Measurements from ENCODE around the gene ADAT1. TPM values are rescaled to one million over a fixed set of nuclear protein-coding genes. Genes with fewer than 3 reads are reported as not detected.

Gene ADAT1
- total RNA-seq (2014; rRNA removed; shearing (Covaris generic)) = 79.7 and 81.1 TPM in 2 replicates

GRCh38 chr16:75622761-75623605 lies at the start of gene ADAT1:
Gene ADAT1 (minus strand): TSS chr16:75623281. CDS start chr16:75620799, 2,482 bp downstream.
- DNase-seq (ENCODE audit: low spot score) = peak; percentile 96

DNA sequence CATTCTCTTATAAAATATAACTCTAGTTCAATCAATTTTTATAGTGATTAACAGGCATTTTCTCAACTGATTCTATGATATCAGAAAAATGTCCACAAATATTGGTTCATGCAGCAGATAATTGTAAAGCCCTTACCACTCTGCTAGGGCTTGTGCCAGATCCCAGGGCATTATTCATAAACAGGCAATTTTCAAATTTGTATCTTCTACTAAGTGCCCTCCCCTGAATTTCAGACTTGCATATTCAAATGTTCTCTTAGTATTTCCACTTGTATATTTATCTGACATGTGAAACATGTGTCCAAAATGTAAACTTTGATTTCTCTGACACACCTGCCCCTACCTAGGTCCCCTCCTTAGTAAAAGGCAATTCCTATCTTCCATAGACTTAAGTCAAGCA lies 44.4 kb upstream of the ADAT1 start:
- DNase-seq (ENCODE audit: low spot score) = no peak

DNA sequence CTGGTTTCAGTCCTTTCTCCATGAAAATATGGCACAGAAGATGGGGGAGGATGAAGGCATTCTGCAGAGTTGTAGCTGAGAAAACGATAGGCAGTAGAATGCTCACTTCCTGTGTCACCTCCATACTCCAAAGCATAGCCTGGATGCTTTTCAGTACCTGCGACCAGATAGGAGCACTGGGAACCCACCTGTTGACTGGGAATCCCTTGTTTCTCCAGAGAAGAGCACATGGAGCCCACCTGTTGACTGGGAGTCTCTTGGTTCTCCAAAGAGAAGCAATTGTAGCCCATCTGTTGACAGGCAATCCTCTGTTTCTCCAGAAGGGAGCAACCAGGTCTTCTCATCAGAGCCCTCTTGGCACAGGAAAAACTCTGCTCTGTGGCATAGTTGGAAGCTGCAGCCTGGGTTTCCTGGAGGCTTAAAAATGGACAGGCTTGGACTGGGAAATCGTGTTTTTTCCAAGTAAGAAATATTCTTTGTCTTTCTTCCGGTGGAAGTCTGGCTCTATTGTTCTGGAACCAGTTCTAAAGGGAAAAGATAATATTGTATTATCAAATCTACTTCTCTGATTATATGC lies 37.7 kb upstream of the ADAT1 start:
- no peak for DNase-seq (ENCODE audit: low spot score)

- no peak for DNase-seq (ENCODE audit: low spot score)
Measured at GRCh38 chr16:75660321-75660720, 37.2 kb upstream of the ADAT1 start.

DNA sequence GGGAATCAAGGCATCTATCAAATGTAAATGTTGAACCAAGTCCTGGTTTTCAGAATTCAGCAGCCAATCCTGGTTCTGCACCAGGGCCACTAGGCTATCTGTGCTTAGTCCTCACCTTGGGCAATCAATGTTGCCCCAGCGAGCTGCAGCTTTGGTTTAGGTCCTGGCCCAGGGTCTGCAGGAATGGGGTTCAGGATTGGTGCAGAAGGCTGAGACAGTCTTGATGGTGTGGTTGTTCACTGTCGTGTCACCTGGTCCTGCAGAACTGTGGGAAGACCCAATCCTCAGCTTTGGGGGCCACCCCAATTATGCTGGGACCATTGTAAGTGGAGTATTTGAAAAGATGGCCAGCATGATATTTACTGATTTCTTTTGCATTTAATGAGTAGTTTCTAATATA lies 35.1 kb upstream of the ADAT1 start:
- no peak for DNase-seq (ENCODE audit: low spot score)

GRCh38 chr16:75653922-75654321 lies 30.8 kb upstream of the ADAT1 start:
- no peak for DNase-seq (ENCODE audit: low spot score)

DNA sequence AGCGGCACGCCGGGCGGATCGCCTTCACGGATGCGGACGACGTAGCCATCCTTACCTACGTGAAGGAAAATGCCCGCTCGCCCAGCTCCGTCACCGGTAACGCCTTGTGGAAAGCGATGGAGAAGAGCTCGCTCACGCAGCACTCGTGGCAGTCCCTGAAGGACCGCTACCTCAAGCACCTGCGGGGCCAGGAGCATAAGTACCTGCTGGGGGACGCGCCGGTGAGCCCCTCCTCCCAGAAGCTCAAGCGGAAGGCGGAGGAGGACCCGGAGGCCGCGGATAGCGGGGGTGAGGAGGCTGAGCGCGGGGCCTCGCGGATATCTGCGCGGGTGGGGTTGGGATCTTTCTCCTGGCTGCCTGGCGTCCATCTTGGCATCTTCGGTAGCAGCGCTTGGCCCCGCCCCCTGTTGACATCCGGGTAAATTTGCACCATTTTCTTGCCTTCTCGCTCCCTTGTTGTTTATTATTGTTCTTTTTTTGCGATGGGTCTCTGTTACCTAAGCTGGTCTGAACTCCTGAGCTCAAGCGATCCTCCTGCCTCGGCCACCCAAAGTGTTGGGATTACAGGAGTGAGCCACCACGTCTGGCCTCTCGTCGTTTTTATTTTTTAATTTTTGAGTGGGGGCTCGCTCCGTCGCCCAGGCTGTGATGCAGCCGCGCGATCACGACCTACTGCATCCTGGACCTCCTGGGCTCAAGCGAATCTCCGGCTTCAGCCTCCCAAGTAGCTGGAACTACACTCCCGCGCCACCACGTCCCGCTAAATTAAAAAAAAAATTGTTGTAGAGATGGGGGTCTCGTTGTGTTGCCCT lies 25.4 kb upstream of the ADAT1 start:
- DNase-seq (ENCODE audit: low spot score) = peak; percentile 60

DNA sequence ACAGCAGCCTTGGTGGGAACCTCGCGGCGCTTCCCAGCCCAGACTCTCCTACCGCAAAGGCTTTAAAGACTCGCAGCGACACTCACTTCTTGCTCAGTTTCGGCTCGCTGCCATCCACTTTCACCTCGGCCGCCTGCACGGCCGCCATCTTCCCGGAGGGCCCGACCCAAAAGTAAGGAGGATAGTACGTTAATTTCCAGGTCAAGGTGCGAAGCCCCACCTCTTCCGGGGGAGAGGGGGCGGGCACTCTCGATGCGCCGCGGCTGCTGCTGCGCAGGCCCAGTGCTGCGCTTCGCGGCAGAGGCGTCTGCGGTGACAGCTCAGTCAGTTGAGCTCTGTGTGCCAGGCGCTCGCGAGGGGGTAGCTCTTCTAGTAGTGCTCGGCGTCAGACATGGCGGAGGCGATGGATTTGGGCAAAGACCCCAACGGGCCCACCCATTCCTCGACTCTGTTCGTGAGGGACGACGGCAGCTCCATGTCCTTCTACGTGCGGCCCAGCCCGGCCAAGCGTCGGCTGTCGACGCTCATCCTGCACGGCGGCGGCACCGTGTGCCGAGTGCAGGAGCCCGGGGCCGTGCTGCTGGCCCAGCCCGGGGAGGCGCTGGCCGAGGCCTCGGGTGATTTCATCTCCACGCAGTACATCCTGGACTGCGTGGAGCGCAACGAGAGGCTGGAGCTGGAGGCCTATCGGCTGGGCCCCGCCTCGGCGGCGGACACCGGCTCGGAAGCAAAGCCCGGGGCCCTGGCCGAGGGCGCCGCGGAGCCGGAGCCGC lies 24.6 kb upstream of the ADAT1 start, which contains the start of the genes KARS1 and TERF2IP:
Gene KARS1 (minus strand): TSS at position 174 of the 773 bp plus-strand sequence. CDS start 26 bp downstream, at position 148.
Gene TERF2IP (plus strand): TSS at position 282 of the 773 bp plus-strand sequence. CDS start 110 bp downstream, at position 392.
- DNase-seq (ENCODE audit: low spot score) = peak; percentile 91

GRCh38 chr16:75647112-75647491 lies 24.0 kb upstream of the ADAT1 start:
- no peak for DNase-seq (ENCODE audit: low spot score)

DNA sequence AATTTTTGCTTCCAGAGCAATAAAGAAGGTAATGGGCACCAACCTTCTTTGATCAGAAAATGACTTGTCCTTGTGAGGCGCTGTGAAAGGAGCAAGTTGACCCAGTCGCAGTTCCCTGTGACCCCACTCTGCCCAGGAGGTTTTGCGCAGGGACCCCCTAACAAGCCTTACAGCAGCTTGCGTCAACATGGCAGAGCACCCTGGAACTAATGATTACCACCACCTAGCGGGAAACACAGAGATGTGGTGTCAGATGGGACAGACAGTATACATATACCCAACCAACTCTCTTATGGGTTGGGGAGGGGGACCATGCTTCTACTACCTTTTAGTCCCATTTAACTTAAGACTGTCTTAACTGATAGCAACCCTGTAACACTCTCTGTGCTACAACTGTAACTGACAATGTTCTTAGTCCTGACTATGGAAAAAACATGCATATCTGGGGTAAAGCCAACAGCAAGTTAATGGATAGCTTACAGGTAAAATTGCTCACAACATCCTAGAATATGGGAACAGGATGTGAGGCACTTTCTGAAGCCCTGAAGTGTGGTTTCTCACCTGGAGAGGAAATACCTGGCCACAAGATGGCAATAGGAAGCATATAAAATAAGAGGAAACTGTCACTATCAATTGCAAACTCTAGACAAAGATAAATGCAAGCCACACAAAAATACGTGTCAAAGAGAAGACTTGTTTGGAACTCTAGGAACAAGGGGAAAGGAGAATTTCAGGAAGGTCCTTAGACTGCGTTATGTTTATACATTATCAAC lies 21.3 kb upstream of the ADAT1 start:
- DNase-seq (ENCODE audit: low spot score) = no peak

- peak; percentile 68 for DNase-seq (ENCODE audit: low spot score)
Measured at GRCh38 chr16:75640598-75640997, 17.5 kb upstream of the ADAT1 start.

- no peak for DNase-seq (ENCODE audit: low spot score)
Measured at GRCh38 chr16:75635036-75635435, 12.0 kb upstream of the ADAT1 start.

DNA sequence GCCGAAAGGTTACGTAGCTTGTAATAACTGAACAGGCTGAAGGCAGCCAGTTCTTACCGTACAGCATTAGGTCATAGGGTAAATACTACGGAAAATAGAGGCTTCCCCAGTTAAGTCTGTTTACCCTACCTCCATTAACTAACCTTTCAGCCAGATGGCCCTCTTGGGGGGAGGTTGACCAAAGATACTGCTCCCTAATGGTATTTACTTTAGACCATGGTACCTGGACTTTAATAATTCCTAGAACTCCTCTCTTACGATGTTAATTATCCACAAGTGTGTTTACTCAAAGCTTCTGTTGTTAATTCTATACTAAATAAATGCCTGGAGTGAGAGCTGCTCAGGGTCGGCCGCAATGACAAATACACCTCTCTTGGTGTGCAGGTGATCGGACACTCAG lies 9.8 kb upstream of the ADAT1 start:
- DNase-seq (ENCODE audit: low spot score) = no peak

- DNase-seq (ENCODE audit: low spot score) = no peak
Measured at GRCh38 chr16:75630052-75630451, 7.0 kb upstream of the ADAT1 start.

- DNase-seq (ENCODE audit: low spot score) = no peak
Measured at GRCh38 chr16:75629132-75629531, 6.1 kb upstream of the ADAT1 start.

DNA sequence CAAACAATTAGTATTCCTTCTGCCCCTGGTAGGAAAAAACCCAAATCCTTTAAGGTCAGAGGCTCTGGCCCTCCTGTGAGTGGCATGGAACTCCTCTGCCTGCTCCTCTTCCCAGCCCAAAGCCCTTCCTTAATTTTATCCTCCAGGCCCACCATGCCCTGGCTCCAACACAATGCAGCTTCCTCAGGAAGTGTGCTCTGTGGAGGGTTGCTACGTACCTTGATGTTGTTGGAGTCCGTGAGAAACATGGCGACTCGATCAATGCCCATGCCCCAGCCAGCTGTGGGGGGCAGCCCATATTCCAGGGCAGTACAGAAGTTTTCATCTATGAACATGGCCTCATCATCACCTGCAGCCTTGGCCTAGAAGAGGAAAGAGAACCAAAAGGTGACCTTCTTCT lies 5.3 kb upstream of the ADAT1 start:
- DNase-seq (ENCODE audit: low spot score) = no peak

GRCh38 chr16:75627851-75628250 lies 4.8 kb upstream of the ADAT1 start:
- no peak for DNase-seq (ENCODE audit: low spot score)

GRCh38 chr16:75626806-75627205 lies 3.7 kb upstream of the ADAT1 start:
- no peak for DNase-seq (ENCODE audit: low spot score)

- no peak for DNase-seq (ENCODE audit: low spot score)
Measured at GRCh38 chr16:75624921-75625334, 1.8 kb upstream of the ADAT1 start.

GRCh38 chr16:75621170-75621477 lies 2.0 kb downstream of the ADAT1 start:
- DNase-seq (ENCODE audit: low spot score) = no peak
